GM21360 (cell line): ENCODE data around the gene SH3RF3.

Experiments used
- ATAC-seq: cut with Tn5 transposase; IDR thresholded peaks from one replicate; pipeline ENCODE4 v1.9.1; 2021; ENCODE audit warnings: mild to moderate bottlenecking, moderate library complexity; ENCODE audit not compliant: unreplicated experiment

The SH3RF3 gene

DNA sequence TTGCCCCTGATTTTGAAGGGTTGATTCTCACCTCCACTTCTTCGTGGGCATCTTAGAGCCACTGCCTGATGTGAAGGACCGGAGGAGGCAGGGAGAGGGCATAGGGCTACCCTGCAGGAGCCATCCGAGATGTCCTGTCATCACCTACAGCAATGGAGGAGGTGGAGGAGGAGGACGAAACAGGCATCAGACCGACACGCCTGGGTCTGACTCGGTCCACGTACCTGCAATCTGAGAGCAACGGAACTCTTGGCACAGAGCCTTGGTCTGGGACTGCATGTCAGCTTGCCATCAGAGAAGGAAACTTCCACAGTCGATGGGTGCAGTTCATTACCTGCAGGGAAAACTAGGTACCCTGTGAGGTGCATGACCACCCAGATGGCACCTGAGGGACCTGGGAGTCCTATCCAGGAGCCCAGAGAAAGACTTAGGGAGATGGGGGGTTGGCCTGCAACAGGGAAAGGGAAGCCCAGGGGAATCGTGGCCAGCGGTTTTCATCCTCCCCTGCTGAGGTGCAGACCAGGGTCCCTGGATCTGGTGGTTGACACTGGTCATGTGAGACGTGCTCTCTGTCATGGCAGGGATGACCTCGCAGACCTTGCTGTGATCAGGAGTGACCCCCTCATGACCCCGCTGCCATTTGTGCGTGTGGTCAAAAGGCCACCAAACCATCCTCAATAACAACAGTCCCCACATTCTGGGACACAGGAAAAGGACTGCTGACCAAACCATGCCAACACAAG is 293.9 kb downstream of the SH3RF3 start:
- no peak for ATAC-seq

DNA sequence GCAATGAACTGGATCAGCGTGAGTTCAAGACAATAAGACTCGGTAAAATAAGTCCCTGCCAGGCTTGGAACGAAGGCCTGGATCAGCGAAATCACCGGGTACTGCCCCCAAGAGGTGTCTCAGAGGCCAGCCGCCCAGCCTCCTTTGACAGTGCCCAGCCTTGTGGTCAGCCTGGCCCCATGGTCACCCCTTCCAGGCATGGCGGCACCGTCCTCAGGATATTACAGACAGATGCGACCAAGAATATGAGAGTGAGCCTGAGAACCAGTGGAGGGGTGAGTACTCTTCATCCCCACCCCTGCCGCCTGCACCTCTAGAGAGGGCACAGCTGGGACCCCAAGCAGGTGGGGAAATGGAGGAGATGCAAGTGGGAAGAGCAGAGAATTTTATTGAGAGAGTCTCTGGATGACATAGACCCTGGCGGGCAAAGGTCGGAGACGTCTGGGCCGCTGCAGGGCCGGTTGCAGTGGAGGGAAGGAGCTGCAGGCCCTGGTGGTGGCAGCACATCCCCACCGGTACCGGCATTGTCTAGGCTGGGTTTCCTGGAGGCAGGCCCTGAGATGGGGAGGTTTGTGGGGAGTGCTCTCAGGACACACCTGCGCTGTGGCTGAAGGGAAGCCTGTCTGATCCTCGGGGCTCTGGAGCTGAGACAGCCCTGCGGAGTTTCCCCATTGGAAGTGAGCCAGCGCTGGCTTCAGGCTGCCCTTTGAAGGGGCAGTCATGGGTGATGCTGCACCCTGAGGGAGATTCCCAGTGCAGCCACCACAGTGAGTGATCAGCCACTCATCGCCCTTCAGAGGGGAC is 294.8 kb downstream of the SH3RF3 start:
- ATAC-seq, result no peak

- ATAC-seq, result no peak
Observed at GRCh38 chr2:109425411-109425810, 296.4 kb downstream of the SH3RF3 start.

DNA sequence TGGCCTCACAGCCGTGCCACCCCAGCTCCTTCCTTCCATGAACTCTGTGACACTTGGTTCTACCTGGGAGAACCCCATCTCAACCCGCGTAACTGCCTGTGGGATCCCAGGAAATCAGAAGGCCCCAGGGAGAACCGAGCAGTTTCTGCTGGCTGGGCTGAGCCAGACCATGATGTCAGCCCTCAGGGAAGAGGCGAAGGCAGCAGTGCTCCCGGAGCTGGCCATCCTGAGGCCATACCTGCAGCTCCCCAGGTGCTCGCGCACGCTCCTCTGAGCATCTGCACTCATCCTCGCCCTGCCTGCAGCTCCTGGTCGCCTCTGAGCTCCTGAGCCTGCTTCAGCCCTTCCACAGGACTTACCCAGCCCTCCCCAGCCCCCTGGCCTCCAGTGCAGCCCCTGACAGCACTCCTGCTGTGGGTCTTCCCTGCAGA is 298.7 kb downstream of the SH3RF3 start:
- no peak for ATAC-seq

GRCh38 chr2:109428281-109428680 is 299.3 kb downstream of the SH3RF3 start:
- ATAC-seq, result no peak

DNA sequence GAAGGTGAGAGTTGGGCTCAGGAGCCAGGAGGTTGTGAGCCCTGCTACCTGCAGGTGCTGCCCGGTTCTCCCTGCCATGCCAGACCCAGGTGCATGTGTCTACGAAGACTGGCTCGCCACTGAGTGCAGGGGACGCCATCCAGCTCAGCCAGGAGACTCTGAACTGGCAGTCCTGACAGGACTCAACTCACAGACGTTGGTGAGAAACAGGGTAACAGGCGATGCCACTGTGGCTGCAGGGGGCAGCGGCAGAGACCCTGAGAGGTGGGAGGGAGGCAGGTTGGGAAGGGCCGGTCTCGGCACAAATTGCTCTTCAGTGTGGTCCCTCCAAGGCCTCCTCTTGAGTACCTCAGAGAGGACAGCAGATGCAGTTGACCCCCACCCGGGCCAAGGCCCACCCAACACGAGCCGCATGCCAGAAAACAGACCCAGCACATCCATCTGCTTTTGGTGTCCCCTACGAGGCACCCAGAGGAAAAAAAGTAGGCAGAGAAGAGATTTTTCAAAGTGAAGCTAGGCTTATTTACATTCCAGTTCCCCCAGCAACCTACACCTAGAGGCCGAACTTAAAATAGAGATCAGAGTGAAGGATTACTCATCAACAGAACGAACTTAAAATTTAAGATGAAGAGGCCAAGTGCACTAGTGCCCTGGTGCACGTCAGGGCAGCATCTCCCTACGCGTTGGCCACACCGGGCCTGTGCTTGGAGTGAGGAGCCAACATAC is 300.0 kb downstream of the SH3RF3 start:
- no peak for ATAC-seq

- no peak for ATAC-seq
Observed at GRCh38 chr2:109429567-109430328, 300.7 kb downstream of the SH3RF3 start.

DNA sequence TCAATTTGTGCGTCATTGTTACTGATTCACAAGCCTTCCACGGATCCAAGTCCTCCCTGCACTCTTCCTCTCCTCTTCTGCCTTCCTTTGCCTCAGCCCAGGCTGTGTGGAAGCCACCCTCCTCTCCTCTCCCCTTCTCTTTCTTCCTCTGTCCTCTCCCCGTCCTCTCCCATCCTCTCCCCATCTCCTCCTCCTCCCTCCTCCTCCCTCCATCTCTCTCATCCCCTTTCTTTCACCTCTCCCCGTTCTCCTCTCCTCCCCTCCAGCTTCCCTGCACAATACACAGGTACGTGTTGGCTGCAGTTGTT is 301.3 kb downstream of the SH3RF3 start:
- no peak for ATAC-seq

GRCh38 chr2:109432421-109432820 is 303.4 kb downstream of the SH3RF3 start:
- no peak for ATAC-seq

DNA sequence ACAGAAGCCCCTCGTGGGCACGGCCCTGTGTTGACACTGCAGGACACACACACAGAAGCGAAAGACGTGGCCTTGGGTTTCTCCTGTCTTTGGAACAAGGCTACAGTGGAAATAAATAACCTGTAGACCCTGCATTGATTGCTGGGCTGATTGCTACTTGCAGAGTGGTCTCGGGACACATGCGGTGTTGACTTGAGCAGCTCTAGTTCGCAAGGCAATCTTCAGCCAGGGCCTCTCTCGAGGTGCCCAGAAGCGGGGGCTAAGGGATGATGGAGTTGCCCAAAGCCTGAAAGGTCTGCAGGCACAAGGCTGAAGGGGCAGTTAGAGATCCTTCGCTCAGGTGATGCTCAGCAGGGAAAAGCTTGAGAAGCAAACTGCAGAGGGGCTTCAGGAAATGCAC is 304.5 kb downstream of the SH3RF3 start:
- ATAC-seq, result no peak

DNA sequence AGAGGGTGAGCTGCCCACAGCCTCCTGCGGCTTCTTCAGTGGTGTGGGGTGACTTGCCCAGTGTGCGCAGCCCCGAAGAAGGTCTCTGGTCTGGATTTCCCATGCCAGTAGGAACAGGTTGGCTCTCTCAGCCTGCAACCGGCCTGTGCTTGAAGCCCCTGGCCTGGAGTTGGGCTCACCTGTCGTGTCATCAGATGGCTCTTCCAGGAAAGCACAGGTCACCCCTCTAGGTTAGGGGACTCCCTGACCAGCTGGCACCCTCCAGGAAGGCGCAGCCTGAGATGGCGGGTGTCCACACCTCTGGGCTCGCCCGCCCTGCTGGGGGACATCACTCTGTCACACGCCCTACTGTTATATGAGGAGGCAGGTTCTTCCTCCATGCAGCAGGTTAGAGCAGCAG is 304.9 kb downstream of the SH3RF3 start:
- no peak for ATAC-seq

GRCh38 chr2:109434351-109434750 is 305.3 kb downstream of the SH3RF3 start:
- ATAC-seq, result no peak

GRCh38 chr2:109435066-109435690 is 306.2 kb downstream of the SH3RF3 start:
- ATAC-seq, result no peak

DNA sequence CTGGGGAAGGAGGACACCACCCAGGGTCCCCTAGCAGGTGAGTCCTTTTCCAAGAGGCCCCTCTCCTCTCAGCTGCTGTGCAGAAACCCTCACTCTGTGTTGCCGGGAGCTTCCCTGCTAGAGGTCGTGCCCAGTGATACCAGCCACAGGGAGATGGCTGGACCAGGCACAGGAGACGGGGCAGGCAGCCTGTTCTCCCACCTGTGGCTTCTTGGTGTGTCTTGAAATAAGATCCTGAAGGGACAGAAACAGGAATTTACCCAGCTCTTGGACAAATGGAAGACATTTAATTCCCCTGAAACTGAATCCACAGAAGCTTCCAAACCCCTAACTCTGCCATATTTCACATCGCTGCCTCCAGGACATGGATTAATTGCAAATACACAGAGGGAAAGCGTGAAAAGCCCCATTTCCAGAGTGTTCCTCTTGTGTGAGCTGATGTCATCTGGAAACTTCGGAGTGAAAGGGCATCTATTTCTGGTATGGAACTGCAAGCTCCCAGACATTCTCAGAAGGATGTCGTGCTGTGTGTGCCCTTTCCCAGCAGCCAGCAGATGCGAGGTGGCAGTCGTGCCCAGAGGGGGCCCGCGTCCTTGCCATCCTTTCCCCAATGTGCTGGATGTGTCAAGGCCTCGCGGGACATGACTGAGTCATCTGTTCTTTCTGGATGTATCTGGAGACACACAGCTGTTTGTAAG is 307.0 kb downstream of the SH3RF3 start:
- no peak for ATAC-seq

- no peak for ATAC-seq
Observed at GRCh38 chr2:109436610-109437225, 307.7 kb downstream of the SH3RF3 start.

DNA sequence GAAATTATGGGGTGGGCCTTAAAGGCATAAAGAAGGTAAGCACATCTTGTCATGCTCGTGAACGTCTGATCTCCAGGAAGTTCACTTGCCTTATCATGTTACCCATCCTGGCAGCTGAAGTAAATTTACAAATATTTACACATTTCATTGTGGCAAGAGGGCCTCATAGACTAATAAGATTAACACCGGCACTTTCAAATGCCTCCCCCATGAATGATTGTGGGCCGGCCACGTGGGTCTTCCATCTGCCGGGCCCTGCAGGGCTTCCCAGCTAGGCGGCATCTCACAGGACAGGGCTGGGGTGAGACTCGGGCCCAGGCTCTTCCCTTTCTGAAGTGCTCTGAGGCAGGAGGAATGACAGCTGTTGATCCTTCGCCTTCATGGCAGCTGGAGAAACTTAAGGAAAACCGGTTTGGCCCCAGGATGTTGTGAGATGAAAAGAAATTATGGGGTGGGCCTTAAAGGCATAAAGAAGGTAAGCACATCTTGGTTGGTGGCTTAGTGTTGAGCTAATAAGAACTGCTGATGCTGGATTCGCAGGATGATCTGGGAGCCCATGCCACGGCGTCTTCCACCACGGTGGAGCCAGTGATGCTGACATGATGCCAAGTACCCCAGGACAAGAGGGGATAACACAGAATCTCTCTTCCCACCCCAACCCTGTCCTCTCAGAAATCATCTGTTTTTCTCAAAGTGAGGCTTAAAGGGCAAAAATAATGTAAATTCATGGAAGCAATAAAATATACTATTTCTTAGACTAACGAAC is 308.5 kb downstream of the SH3RF3 start:
- ATAC-seq, result no peak

DNA sequence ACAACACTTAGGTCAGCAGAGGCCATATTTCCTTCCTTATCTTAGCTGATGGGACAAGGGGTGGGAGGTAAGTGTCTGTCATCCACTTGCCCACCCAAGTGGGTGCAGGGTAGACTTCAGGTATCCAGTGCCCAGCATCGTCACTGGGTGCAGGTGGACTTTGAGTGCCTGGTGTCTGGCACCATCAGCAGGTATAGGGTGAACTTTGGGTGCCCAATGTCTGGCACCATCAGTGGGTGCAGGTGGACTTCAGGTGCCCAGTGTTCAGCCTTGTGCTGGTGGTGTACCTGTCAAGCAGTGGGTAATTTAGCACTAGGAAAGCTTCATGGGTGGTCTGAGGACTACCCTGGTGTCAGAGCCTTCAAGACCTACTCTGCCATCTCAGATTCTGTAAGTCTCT is 309.1 kb downstream of the SH3RF3 start:
- no peak for ATAC-seq

DNA sequence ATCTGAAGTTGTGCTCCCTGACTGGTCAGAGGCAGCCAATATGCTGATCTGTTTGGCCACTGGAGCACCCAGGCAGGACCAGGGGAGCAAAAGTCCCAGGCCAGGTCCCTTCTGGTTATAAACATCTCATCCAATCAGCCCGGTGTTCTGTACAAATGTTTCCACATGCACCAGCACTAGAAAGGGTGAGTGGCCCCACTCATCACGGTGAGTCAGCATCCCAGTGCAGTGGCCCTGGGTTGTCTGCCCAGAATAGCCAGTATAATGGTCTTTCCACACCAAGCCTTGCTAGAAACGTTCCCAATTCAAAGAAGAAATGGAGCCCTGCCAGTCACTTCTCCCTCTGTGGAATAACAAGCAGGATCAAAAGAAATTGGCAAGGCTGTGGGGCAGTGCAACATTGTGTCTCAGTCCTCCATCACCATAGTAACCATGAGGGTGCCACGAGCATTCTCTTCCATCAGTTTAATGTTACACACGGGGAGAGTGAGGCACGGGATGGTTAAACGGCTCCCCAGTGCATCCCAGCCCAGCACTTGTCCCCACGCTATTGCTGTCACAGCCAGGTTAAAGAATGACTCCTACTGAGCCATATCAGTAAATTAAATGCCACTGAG is 309.9 kb downstream of the SH3RF3 start:
- no peak for ATAC-seq
